ENCODE results near the gene CHST5. TPM values are rescaled to one million over a fixed set of nuclear protein-coding genes. Genes with fewer than 3 reads are reported as not detected.

The CHST5 gene
- total and polyA plus RNA-seq, 9 of the 15 experiments (the other 6 are each of a cell fraction or from before 2014, with no cell fraction given) = 0.06 to 0.21 (median 0.14) TPM; not detected in 5

- TF ChIP-seq ZNF395 (CRISPR knock-in tag; IDR thresholded peaks at IDR 0.05) (no peak), ZNF232 (CRISPR knock-in tag; IDR thresholded peaks at IDR 0.05) (no peak), HMGN3 (IDR thresholded peaks at IDR 0.05; ENCODE audit: borderline replicate concordance, extremely low read depth, insufficient read length, low read depth, low read length) (no peak), CBFA2T2 (conservative IDR thresholded peaks at IDR 0.05) (peak; percentile 80), ZNF609 (CRISPR knock-in tag; IDR thresholded peaks at IDR 0.05; ENCODE audit: borderline replicate concordance) (no peak), LEF1 (IDR thresholded peaks at IDR 0.05) (0 out of 2 replicates have a peak, but pooled peaks have one; percentile 51), MECOM (CRISPR knock-in tag; IDR thresholded peaks at IDR 0.05) (no peak), RNF219 (CRISPR knock-in tag; IDR thresholded peaks at IDR 0.05) (no peak), POLR2AphosphoS5 (IDR thresholded peaks at IDR 0.05; ENCODE audit: control insufficient read depth, insufficient read depth, low read depth, low read length) (peak; percentile 50; the same call in 1 of the 2 replicates), ZNF398 (CRISPR knock-in tag; IDR thresholded peaks at IDR 0.05) (no peak)
- TF ChIP-seq, protein P1, sequence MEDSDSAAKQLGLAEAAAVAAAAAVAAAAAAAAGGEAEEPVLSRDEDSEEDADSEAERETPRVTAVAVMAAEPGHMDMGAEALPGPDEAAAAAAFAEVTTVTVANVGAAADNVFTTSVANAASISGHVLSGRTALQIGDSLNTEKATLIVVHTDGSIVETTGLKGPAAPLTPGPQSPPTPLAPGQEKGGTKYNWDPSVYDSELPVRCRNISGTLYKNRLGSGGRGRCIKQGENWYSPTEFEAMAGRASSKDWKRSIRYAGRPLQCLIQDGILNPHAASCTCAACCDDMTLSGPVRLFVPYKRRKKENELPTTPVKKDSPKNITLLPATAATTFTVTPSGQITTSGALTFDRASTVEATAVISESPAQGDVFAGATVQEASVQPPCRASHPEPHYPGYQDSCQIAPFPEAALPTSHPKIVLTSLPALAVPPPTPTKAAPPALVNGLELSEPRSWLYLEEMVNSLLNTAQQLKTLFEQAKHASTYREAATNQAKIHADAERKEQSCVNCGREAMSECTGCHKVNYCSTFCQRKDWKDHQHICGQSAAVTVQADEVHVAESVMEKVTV (CRISPR knock-in tag; IDR thresholded peaks at IDR 0.05) = no peak
- TF ChIP-seq, protein P2, sequence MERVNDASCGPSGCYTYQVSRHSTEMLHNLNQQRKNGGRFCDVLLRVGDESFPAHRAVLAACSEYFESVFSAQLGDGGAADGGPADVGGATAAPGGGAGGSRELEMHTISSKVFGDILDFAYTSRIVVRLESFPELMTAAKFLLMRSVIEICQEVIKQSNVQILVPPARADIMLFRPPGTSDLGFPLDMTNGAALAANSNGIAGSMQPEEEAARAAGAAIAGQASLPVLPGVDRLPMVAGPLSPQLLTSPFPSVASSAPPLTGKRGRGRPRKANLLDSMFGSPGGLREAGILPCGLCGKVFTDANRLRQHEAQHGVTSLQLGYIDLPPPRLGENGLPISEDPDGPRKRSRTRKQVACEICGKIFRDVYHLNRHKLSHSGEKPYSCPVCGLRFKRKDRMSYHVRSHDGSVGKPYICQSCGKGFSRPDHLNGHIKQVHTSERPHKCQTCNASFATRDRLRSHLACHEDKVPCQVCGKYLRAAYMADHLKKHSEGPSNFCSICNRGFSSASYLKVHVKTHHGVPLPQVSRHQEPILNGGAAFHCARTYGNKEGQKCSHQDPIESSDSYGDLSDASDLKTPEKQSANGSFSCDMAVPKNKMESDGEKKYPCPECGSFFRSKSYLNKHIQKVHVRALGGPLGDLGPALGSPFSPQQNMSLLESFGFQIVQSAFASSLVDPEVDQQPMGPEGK (CRISPR knock-in tag; IDR thresholded peaks at IDR 0.05; ENCODE audit: borderline replicate concordance) = no peak
These were observed 42.3 kb upstream of the CHST5 start (continued) for GRCh38 chr16:75578212-75578611.

Data from K562 (cell line).